Kidney (tissue), 14 donors: Measurements from ENCODE around the gene BHLHA15. TPM values are rescaled to one million over a fixed set of nuclear protein-coding genes. Genes with fewer than 3 reads are reported as not detected.
A peak's percentile ranks its signal among the peaks of the same experiment; 100 is the strongest.

Source experiments
- DNase-seq, 5 donors: peaks; one replicate each; pipeline ENCODE4 v3.0.0-alpha.2; 2013 to 2020
- FAIRE-seq: peaks from 2 replicates; lab custom pipeline; 2012; peaks lifted over from hg19 to GRCh38; lab: Jason Lieb, UNC
- H3K27ac ChIP-seq, 2 donors: one replicate each; pipeline ENCODE4 v1.7.0; 2013; ENCODE audit warnings: low read depth in 2 of 2, low read length in 2 of 2, inconsistent platforms in 1 of 2
- H3K27me3 ChIP-seq: one replicate; pipeline ENCODE4 v1.7.1; 2013; ENCODE audit warnings: low read length, inconsistent platforms; ENCODE audit not compliant: control insufficient read depth, insufficient read depth
- H3K36me3 ChIP-seq, 3 donors: one replicate each; pipeline versions ENCODE4 v1.7.0 to v1.7.1; 2013; ENCODE audit warnings: low read length in 3 of 3, control low read depth in 1 of 3, inconsistent platforms in 1 of 3; ENCODE audit not compliant: insufficient read depth in 3 of 3, control insufficient read depth in 2 of 3
- H3K4me1 ChIP-seq, 3 donors: one replicate each; pipeline versions ENCODE4 v1.7.0 to v1.7.1; 2013; ENCODE audit warnings: low read length in 3 of 3, inconsistent platforms in 1 of 3, low read depth in 1 of 3; ENCODE audit not compliant: control insufficient read depth in 2 of 3, insufficient read depth in 2 of 3
- H3K4me3 ChIP-seq, 3 donors: one replicate each; pipeline versions ENCODE4 v1.7.0 to v1.8.1; 2013; ENCODE audit warnings: low read length in 3 of 3, control low read depth in 1 of 3, inconsistent platforms in 1 of 3
- H3K9ac ChIP-seq, 3 donors: one replicate each; pipeline versions ENCODE4 v1.7.0 to v1.7.1; 2013; ENCODE audit warnings: low read length in 3 of 3, control low read depth in 1 of 3, inconsistent platforms in 1 of 3
- H3K9me3 ChIP-seq, 3 donors: one replicate each; pipeline versions ENCODE4 v1.7.0 to v1.7.1; 2013; ENCODE audit warnings: low read length in 3 of 3, control low read depth in 1 of 3, inconsistent platforms in 1 of 3; ENCODE audit not compliant: control insufficient read depth in 2 of 3, insufficient read depth in 1 of 3
- CTCF ChIP-seq: IDR thresholded peaks from 3 replicates; pipeline ENCODE4 v1.5.1; 2012; ENCODE audit warnings: mild to moderate bottlenecking, moderate library complexity, borderline replicate concordance; ENCODE audit not compliant: insufficient read depth; ENCODE audit errors: extremely low read depth
- intact Hi-C: fragments of 100-400 bp; cut with DNase I; formaldehyde crosslinking; loops from one replicate; pipeline ENCODE4 v1.11.1; 2022
- polyA plus RNA-seq: library from polyadenylated mRNA; stranded (reverse); fragments of 350-450 nt; fragmentation: Illumina TruSeq; extraction: RNeasy Lipid Tissue Mini Kit (QIAGEN cat#74804); gene quantifications from one replicate; pipeline ENCODE4 v1.2.3, GENCODE V29; 2014; ENCODE audit warnings: low read depth, low replicate concordance; ENCODE audit not compliant: insufficient read depth
- total RNA-seq: library from RNA; stranded (reverse); fragmentation: NEBNext Ultra II Directional; extraction: Animal tissue kit (Norgen Biotek cat#: 25700); gene quantifications from one replicate; pipeline ENCODE4 v1.2.1, GENCODE V29; 2021
- donor health status: control.
- donor health status: control.
- donor health status: control.
- donor health status: control.
- donor health status: control.
- donor health status: DM: yes; HTN: yes; CAD: no.
- donor health status: Normal renal cell carcinoma (clear cell type).

The BHLHA15 gene
- total and polyA plus RNA-seq, 2 donors from 2014 or later, result 3.1 TPM; not detected in 1

GRCh38 chr7:98203261-98203963 is 7.8 kb upstream of the BHLHA15 start:
- intact Hi-C loops, result no loop called here
- Histone ChIP-seq H3K27ac (no peak overlapping the region), H3K4me3 (no peak overlapping the region), H3K4me1 (no peaks in the 10 kb centered on the region), H3K9me3 (no peaks in the 10 kb centered on the region), H3K36me3 (peaks cover 0 to 15% (median 0%) of the 10 kb centered on the region in 3 donors), H3K9ac (no peak overlapping the region), H3K27me3 (no peaks in the 10 kb centered on the region)
- FAIRE-seq, result no peak
- TF ChIP-seq CTCF, result no peak
- peak in 1 of 5 donors; percentile 62 for DNase-seq

- Histone ChIP-seq H3K36me3 (peaks cover 0 to 15% (median 0%) of the 10 kb centered on the region in 3 donors), H3K9ac (no peak overlapping the region), H3K4me1 (no peaks in the 10 kb centered on the region), H3K4me3 (no peak overlapping the region), H3K27me3 (no peaks in the 10 kb centered on the region), H3K9me3 (no peaks in the 10 kb centered on the region), H3K27ac (no peak overlapping the region)
- no peak for TF ChIP-seq CTCF
- intact Hi-C loops, result no loop called here
- DNase-seq, result peak in 1 of 5 donors; percentile 63
- FAIRE-seq, result no peak
Observed at GRCh38 chr7:98203964-98204605, 7.2 kb upstream of the BHLHA15 start.

DNA sequence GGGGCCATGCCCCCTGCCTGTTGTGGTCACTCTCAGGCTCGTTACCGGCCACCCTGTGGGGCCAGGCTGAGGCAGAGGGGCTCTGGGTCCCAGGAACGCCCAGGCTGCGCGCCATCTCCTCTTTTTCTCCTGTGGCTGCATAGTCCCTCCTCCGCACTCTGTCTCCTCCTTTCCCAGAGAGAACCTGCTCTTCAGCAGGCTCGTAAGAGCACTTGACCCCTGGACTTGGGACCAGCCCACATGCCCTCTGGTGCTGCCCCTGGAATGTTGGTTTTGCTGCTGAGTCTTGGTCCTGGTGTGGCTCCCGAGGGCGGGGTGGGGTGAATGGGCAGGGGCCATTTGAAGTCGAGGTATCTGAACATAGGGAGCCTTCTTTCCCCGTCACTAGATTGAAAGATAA is 6.6 kb upstream of the BHLHA15 start:
- H3K36me3 ChIP-seq, result peaks cover 0 to 15% (median 0%) of the 10 kb centered on the region in 3 donors
- no peaks in the 10 kb centered on the region for H3K9me3 ChIP-seq
- H3K27me3 ChIP-seq, result no peaks in the 10 kb centered on the region
- no peak overlapping the region for H3K27ac ChIP-seq
- DNase-seq (peak in 1 of 5 donors; percentile 53), FAIRE-seq (no peak)
- intact Hi-C loops, result no loop called here
- H3K9ac ChIP-seq, result no peak overlapping the region
- H3K4me1 ChIP-seq, result no peaks in the 10 kb centered on the region
- H3K4me3 ChIP-seq, result no peak overlapping the region
- no peak for TF ChIP-seq CTCF
